SW480 (cell line): Measurements from ENCODE around the gene ZFAND3.
A peak's percentile ranks its signal among the peaks of the same experiment; 100 is the strongest.

Experiments used
- DNase-seq: peaks from one replicate; pipeline ENCODE4 v3.0.0-alpha.2; 2016; ENCODE audit warnings: low spot score

The ZFAND3 gene

GRCh38 chr6:37798436-37799262 is 20.9 kb upstream of the ZFAND3 start:
- DNase-seq, result no peak

GRCh38 chr6:37799263-37799644 is 20.3 kb upstream of the ZFAND3 start:
- DNase-seq, result peak; percentile 25

DNA sequence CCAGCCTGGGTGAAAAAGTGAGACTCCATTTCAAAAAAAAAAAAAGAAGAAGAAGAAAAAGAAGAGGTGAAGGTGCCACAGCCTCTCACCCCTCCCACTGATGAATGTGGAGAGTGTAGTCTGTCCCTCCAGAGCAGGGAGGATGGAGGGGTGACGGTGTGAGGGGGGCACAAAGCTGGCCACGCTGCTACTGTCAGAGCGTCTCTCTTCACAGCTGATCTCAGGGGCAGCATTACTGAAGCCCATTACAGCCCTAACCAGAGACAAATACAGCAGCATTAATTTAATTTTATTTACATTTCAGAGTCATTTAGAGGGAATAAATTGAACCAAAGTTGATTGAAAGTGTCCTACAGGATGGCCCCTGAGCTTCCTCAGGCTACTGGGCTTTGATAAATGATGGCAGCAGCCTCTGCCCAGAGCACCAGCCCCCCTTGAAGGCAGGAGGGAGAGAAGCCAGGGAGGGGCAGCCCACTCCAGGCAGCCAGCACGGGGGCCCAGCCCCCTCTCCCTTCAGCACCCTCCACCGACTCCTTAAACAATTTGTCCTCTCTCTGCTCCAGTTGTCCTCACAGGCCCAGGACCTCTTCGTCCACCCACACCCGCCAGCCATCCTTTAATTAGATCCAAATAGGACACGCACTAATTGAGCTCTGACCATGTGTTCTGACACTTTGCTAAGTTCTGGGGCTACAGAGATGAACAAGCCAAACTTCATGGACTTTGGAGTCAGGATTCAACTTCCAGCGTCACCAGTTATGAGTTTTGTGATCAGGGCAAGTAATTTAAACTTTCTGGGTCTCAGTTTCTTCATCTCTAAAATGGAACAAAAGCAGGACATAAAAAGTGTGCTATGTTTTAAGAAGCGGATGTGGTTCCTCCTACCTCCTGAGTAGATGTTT is 18.6 kb upstream of the ZFAND3 start:
- no peak for DNase-seq

DNA sequence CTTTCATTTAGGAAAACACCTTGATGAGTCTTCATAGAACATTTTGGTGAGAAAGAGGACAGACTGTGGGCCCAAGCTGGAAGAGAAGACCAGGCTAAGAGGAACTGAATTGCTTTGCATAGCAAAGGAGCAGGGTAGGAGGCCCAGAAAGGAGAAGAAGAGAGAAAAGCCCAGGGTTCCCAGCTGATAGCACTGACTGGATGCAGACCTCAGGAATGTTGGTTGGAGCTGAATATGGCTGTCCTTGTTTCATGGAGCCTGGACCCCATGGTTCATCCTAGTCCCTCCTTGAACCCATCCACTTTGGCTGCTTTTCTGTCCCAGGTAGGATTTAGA is 18.0 kb upstream of the ZFAND3 start:
- no peak for DNase-seq

DNA sequence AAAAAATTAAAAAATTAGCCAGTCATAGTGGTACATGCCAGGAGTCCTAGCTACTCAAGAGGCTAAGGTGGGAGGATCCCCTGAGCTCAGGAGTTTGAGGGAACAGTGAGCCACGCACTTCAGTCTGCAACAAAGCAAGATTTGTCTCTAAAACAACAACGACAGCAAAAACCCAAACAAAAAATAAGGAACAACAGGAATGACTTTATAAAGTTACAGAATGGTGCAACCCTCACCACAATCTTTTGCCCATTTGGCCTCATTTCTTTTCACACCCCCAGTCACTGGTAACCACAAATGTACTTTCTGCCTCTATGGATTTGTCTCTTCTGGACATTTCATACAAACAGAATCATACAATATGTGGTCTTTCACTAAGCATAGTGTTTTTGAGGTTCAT is 16.7 kb upstream of the ZFAND3 start:
- no peak for DNase-seq

- no peak for DNase-seq
These were observed 14.9 kb upstream of the ZFAND3 start for GRCh38 chr6:37804586-37804985.

DNA sequence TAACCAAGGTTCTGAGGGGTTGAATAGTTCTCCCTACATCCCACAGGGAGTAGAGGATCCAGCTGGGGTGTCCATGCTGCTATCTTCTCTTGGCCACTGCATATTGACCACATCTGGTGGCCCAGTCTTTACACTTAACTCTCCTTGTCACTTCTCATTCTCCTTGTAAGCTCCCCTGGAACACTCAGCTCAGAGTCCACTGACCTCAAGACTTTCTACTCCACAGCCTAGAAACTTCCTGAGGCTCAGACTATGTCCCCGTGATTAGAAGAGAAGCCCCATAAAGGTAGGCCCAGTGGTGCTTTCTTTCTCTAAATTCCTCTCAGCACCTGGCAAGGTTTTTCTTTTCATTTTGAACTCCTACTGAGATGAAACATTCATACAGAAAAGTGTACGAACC is 13.3 kb upstream of the ZFAND3 start:
- no peak for DNase-seq

- no peak for DNase-seq
These were observed 11.9 kb upstream of the ZFAND3 start for GRCh38 chr6:37807656-37808055.

DNA sequence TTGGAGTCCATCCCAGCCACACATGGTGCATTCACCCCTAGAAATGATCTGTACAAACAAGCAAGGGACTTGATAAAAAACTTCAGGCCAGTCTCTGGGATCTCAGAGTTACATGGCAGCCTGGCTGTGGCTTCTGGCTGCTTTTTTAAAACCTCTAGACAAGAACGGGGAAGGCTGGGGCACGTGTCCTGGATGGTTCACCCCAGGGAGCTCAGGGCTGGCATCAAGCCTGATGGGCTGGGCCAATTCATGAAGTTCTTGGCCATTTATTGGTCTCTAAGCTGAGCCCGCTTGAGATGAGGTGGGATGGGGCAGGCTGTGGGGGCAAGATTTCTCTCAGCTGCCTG is 10.4 kb upstream of the ZFAND3 start:
- no peak for DNase-seq

GRCh38 chr6:37812841-37813240 is 6.7 kb upstream of the ZFAND3 start:
- no peak for DNase-seq

DNA sequence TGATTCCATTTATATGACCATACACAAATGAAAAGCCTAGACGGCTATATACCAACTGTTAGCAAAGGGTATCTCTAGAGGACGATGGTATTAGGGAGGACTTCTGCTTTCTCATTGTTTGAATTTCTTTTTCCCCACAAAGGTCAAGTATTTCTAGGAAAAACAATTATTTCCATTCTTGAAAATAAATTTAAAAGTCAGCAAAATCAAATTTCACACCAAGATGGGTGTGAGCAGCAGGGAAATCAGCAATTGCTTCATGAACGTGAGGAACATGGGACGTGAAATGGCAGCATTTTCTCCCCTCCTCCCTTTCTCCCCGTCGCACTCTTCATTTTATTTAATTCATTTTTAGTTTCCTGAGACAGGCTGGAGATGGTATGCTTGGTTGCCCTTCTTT is 5.2 kb upstream of the ZFAND3 start:
- DNase-seq, result no peak

- DNase-seq, result no peak
These were observed 2.7 kb upstream of the ZFAND3 start for GRCh38 chr6:37816599-37817375.

GRCh38 chr6:37818536-37819176 is 871 bp upstream of the ZFAND3 start:
- DNase-seq, result peak; percentile 91

DNA sequence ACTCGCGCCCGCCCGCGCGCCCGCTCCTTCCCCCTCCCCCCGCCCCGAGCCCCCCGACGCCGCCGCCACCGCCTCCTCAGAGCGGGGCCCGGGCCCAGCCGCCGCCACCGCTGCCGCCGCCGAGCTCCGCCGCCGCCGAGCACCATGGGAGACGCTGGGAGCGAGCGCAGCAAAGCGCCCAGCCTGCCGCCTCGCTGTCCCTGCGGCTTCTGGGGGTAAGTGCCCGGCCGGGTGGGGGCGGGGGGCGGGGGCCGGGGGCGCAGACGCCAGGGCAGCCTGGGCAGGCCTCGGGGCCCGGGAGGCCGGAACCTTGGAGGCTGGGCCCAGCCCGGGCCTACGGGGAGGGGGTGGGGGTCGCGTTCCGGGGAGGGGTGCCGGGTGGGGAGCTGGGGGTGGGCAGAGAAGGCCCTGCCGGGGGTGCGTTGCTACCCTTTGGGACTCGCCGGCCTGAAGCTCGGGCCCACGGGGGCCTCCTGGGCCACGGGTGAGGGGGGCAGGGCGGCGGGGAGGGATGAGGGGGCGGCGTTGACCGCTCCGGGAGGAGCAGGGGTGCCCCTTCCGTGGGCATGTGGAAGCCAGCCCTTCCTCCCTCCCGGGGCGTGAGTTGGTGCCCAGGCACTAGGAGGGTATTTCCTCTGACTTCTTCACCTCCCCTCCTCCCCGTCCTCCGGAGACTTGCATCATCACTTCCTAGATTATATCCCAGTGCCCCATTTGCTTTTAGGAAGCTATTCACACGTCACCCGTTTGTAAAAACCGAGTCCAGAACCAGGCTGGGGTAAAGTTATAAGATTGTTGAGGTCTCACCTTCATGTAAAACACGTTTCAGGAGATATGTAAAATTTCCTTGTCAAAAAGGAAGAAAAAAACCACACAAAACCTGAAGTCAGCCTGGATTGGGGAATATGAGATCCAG is 533 bp downstream of the ZFAND3 start:
- peak; percentile 76 for DNase-seq

- no peak for DNase-seq
These were observed 1.2 kb downstream of the ZFAND3 start for GRCh38 chr6:37820718-37821079.

- DNase-seq, result no peak
These were observed 1.9 kb downstream of the ZFAND3 start for GRCh38 chr6:37821446-37821845.

DNA sequence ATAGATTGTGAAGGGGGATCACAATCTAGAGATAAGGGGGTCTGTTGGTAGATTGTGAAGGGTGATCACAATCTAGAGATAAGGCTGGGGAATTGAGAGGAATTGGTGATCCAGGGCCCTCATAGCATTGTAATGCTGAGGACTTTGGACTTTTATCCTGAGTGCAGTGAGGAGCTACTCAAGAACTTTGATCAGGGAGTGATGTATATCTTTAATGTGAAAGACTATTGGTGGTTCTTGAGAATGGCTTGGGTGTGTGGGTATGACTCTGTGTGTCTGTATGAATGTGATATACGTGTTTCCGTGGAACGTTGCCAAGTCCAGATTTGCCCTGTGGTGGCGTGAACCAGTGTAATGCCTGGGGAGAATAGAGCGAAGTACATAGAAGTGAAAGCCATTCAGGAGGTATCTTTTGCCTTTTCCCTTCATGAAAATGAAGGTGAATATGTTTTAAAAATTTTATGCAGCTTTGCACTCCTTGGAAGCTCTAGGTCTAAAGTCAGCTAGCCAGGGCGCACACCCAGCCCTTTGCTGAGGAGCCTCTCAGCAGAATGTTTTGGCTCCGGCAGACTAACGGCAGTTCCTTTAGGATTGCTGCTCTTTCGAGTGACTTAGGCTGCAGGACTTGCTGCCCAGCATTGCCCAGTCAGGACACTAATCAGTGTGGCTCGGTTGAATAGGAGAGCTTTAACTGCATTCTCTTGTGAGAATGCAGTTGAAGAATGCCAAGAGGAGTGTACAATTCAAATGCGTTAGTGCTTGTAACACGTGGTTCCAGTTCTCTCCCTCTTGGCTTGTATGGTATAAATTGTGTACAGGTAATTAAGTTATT is 3.5 kb downstream of the ZFAND3 start:
- DNase-seq, result no peak

GRCh38 chr6:37824170-37824569 is 4.6 kb downstream of the ZFAND3 start:
- no peak for DNase-seq

DNA sequence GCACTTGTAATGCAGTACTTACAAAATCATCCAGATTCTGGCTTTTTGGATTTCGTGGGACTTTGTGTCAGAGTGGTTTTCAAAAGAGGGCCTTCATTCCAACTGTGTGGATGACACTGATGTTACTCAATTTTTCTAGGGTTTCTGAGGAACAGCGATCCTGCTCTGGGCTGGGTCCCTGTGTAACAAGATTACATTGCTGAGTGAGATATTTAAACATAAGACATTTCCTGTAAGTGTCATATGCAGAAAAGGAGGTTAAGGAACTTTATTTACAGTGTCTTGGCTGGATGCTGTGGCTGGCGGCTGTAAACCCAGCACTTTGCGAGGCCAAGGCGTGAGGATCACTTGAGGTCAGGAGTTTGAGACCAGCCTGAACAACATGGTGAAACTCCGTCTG is 6.7 kb downstream of the ZFAND3 start:
- DNase-seq, result no peak

DNA sequence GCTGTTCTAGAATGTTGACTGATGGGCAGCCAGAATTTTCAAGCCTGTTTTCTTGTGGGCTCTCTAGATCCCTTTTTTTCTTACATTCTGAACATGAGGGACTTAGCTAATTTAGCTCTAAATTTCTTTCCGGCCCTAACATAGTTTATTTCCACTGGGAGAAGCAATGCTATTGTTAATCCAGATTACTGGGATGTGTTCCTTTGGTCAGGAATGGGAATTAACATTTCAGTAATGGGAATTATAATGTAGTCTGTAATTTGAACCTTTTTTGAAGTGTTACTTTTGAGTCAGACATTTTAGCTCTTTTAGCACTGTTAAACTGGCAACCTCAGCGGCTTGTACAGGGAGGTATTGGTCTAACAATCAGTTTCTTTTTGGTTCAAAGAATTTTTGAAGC is 7.5 kb downstream of the ZFAND3 start:
- DNase-seq, result no peak
